BJ (cell line): ENCODE results near the gene MAPK9. TPM values are rescaled to one million over a fixed set of nuclear protein-coding genes. Genes with fewer than 3 reads are reported as not detected.

Experiments used
- CTCF ChIA-PET: fragments of 350-600 bp; formaldehyde crosslinking; extraction: SDS; loops from one replicate; lab custom pipeline; 2021; ENCODE audit warnings: antibody characterized with exemption, inconsistent platforms; lab: Yijun Ruan, JAX
- POLR2A ChIA-PET: fragments of 300-600 bp; sonication (Branson Sonifier 250); formaldehyde crosslinking; extraction: SDS; loops from one replicate; lab custom pipeline; 2021; ENCODE audit warnings: antibody characterized with exemption; lab: Charles Lee
- DNase-seq: peaks from one replicate; pipeline ENCODE4 v3.0.0-alpha.2; 2011; ENCODE audit warnings: low read depth
- H3K27me3 ChIP-seq: 2 replicates; pipeline ENCODE4 v1.6.0; 2011; ENCODE audit warnings: low read length; ENCODE audit not compliant: control insufficient read depth, insufficient read depth
- H3K36me3 ChIP-seq: 2 replicates; pipeline ENCODE4 v1.5.1; 2011; ENCODE audit warnings: low read length; ENCODE audit not compliant: control insufficient read depth, insufficient read depth
- H3K4me3 ChIP-seq: 2 replicates; pipeline ENCODE4 v1.5.1; 2011; ENCODE audit warnings: low read depth, mild to moderate bottlenecking, control low read depth, low read length
- CTCF ChIP-seq: IDR thresholded peaks from 2 replicates; pipeline ENCODE4 v1.5.1; 2011; ENCODE audit warnings: low read depth, mild to moderate bottlenecking, control low read depth, inconsistent platforms, low read length, moderate library complexity; ENCODE audit not compliant: insufficient read depth
- polyA plus RNA-seq: library from polyadenylated mRNA; depleted of rRNA; stranded (reverse); fragments of >200 nt; gene quantifications from 2 replicates; pipeline ENCODE4 v1.2.3, GENCODE V29; 2011

The MAPK9 gene
- polyA plus RNA-seq, 1 experiment, result 35.0 TPM

- DNase-seq, result no peak
- Histone ChIP-seq H3K4me3 (no peak overlapping the region), H3K36me3 (peaks cover 9% of the 10 kb centered on the region), H3K27me3 (no peaks in the 10 kb centered on the region)
- TF ChIP-seq CTCF, result no peak
- ChIA-PET POLR2A (no interaction called here), CTCF (interaction anchor here (1.0 to 1.5 kb wide), 3 partner anchors 10 to 190 kb away, joined by 3 to 6 read pairs (median 3); no protein-coding TSS in a partner anchor)
Observed at GRCh38 chr5:180284149-180284548, 7.7 kb downstream of the MAPK9 start.

DNA sequence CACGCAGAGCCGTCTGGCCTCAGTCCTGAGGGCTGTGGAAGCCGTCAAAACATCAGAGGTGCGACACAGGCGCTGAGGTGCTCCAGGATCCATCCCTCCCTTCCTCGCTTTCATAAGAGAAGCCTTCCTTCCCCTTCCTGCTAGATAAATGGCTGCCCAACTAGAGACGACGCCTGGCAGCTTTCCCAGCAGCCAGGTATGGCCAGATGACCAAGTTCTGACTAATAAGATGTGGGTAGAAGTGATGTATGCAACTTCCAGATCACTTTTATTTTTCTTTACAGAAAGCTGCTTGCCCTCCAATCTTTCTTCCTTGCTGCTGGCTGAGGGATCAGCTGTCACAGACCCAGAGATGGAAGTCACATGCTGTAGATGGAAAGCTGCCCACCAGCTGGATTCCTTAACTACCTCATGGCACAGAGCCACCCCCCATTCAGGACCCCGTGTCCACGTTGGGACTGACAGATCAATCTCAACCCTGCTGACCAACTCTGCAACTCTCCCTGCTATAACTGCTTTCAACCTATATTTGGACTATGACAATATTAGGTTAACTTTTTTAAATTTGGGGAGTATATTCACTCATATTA is 8.8 kb downstream of the MAPK9 start:
- H3K36me3 ChIP-seq, result peaks cover 10% of the 10 kb centered on the region
- DNase-seq, result no peak
- H3K27me3 ChIP-seq, result no peaks in the 10 kb centered on the region
- no peak overlapping the region for H3K4me3 ChIP-seq
- CTCF ChIA-PET, result interaction anchor here (1.0 to 1.5 kb wide), 3 partner anchors 11 to 191 kb away, joined by 3 to 6 read pairs (median 3); no protein-coding TSS in a partner anchor
- POLR2A ChIA-PET, result no interaction called here
- no peak for TF ChIP-seq CTCF

DNA sequence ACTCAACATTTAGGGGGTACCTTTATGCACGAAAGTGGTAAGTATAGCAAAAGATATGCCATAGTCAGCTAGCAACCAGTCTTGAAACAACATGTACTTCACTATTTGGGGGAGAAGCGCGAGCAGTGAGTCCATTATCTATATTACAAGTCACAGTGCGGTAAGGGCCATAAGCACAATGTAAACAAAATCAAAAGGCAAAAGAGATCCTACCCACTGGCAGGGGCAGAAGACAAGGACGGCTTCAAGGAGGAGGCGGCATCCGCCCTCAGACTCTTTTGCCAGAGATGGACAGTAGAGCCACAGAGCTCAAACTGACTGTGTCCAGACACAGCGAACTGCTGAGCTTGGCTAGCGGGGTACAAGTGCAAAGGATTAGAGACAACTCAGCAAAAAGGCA is 9.6 kb downstream of the MAPK9 start:
- no peak overlapping the region for H3K4me3 ChIP-seq
- CTCF ChIA-PET, result interaction anchor here (1.4 kb wide), 1 partner anchor 12 kb away, joined by 4 read pairs; no protein-coding TSS in a partner anchor
- peaks cover 10% of the 10 kb centered on the region for H3K36me3 ChIP-seq
- no peak for DNase-seq
- POLR2A ChIA-PET, result no interaction called here
- TF ChIP-seq CTCF, result no peak
- H3K27me3 ChIP-seq, result no peaks in the 10 kb centered on the region

GRCh38 chr5:180281706-180282105 is 10.2 kb downstream of the MAPK9 start:
- DNase-seq, result no peak
- Histone ChIP-seq H3K4me3 (no peak overlapping the region), H3K36me3 (peaks cover 13% of the 10 kb centered on the region), H3K27me3 (no peaks in the 10 kb centered on the region)
- no peak for TF ChIP-seq CTCF
- ChIA-PET CTCF (interaction anchor here (1.4 kb wide), 1 partner anchor 13 kb away, joined by 4 read pairs; no protein-coding TSS in a partner anchor), POLR2A (no interaction called here)

- POLR2A ChIA-PET, result no interaction called here
- CTCF ChIA-PET, result interaction anchor here (1.1 to 4.0 kb wide), 2 partner anchors 18 to 197 kb away, joined by 3 to 19 read pairs; partner anchors contain the start of gene MAPK9
Observed at GRCh38 chr5:180274695-180275094, 17.2 kb downstream of the MAPK9 start.

More at GRCh38 chr5:180274695-180275094, 17.2 kb downstream of the MAPK9 start:
- no peak for DNase-seq
- H3K36me3 ChIP-seq, result peaks cover 5% of the 10 kb centered on the region
- H3K27me3 ChIP-seq, result no peaks in the 10 kb centered on the region
- no peak overlapping the region for H3K4me3 ChIP-seq
- no peak for TF ChIP-seq CTCF
